ENCODE results near the gene SLC9A9.

Gene SLC9A9

GRCh38 chr3:143586576-143586975 is 261.7 kb downstream of the SLC9A9 start:
- TF ChIP-seq CTCF (IDR thresholded peaks at IDR 0.05; ENCODE audit: insufficient read depth, low read length) (no peak), REST (IDR thresholded peaks at IDR 0.05; ENCODE audit: insufficient replicate concordance, low read depth) (no peak), SPI1 (IDR thresholded peaks at IDR 0.05; ENCODE audit: borderline replicate concordance, low read depth) (no peak), GABPA (IDR thresholded peaks at IDR 0.05; ENCODE audit: low read depth) (no peak), POLR2AphosphoS5 (IDR thresholded peaks at IDR 0.05; ENCODE audit: low read depth) (no peak)
- Histone ChIP-seq H3K4me3 (replicated peaks; ENCODE audit: insufficient read depth, low read length) (no peak overlapping the region), H3K27ac (replicated peaks) (no peak overlapping the region), H3K27me3 (ENCODE audit: insufficient read depth, poor library complexity, severe bottlenecking) (no peaks in the 10 kb centered on the region)
- no peak for DNase-seq (ENCODE audit: low read depth in 1 of 2, low spot score in 1 of 2)

- Histone ChIP-seq H3K27ac (replicated peaks) (no peak overlapping the region), H3K4me3 (replicated peaks; ENCODE audit: insufficient read depth, low read length) (no peak overlapping the region), H3K27me3 (ENCODE audit: insufficient read depth, poor library complexity, severe bottlenecking) (no peaks in the 10 kb centered on the region)
- no peak for TF ChIP-seq POLR2AphosphoS5 (IDR thresholded peaks at IDR 0.05; ENCODE audit: low read depth)
- DNase-seq (ENCODE audit: low read depth in 1 of 2, low spot score in 1 of 2), result no peak
These were observed 262.4 kb downstream of the SLC9A9 start for GRCh38 chr3:143585720-143586456.

GRCh38 chr3:143584474-143584873 is 263.8 kb downstream of the SLC9A9 start:
- Histone ChIP-seq H3K27me3 (ENCODE audit: insufficient read depth, poor library complexity, severe bottlenecking) (no peaks in the 10 kb centered on the region), H3K4me3 (replicated peaks; ENCODE audit: insufficient read depth, low read length) (no peak overlapping the region), H3K27ac (replicated peaks) (no peak overlapping the region)
- no peak for DNase-seq (ENCODE audit: low read depth in 1 of 2, low spot score in 1 of 2)
- TF ChIP-seq POLR2AphosphoS5 (IDR thresholded peaks at IDR 0.05; ENCODE audit: low read depth) (no peak), REST (IDR thresholded peaks at IDR 0.05; ENCODE audit: insufficient replicate concordance, low read depth) (no peak), SPI1 (IDR thresholded peaks at IDR 0.05; ENCODE audit: borderline replicate concordance, low read depth) (no peak), CTCF (IDR thresholded peaks at IDR 0.05; ENCODE audit: insufficient read depth, low read length) (no peak), GABPA (IDR thresholded peaks at IDR 0.05; ENCODE audit: low read depth) (no peak)

GRCh38 chr3:143581972-143582722 is 266.1 kb downstream of the SLC9A9 start:
- no peak for TF ChIP-seq SPI1 (IDR thresholded peaks at IDR 0.05; ENCODE audit: borderline replicate concordance, low read depth)
- TF ChIP-seq CTCF (IDR thresholded peaks at IDR 0.05; ENCODE audit: insufficient read depth, low read length), result no peak
- no peak for TF ChIP-seq GABPA (IDR thresholded peaks at IDR 0.05; ENCODE audit: low read depth)
- TF ChIP-seq REST (IDR thresholded peaks at IDR 0.05; ENCODE audit: insufficient replicate concordance, low read depth), result no peak
- TF ChIP-seq POLR2AphosphoS5 (IDR thresholded peaks at IDR 0.05; ENCODE audit: low read depth), result no peak
- no peaks in the 10 kb centered on the region for H3K27me3 ChIP-seq (ENCODE audit: insufficient read depth, poor library complexity, severe bottlenecking)
- no peak overlapping the region for H3K4me3 ChIP-seq (replicated peaks; ENCODE audit: insufficient read depth, low read length)

More at GRCh38 chr3:143581972-143582722, 266.1 kb downstream of the SLC9A9 start:
- DNase-seq (ENCODE audit: low read depth in 1 of 2, low spot score in 1 of 2), result no peak
- no peak overlapping the region for H3K27ac ChIP-seq (replicated peaks)

Measured in HL-60 (cell line).